ENCODE data around the gene STAM2. TPM values are rescaled to one million over a fixed set of nuclear protein-coding genes. Genes with fewer than 3 reads are reported as not detected.

The STAM2 gene
- total and polyA plus RNA-seq, 2 of the 13 experiments (the other 11 are each of a cell fraction or from before 2014, with no cell fraction given), result 14.7 to 24.1 TPM

- H3K27me3 ChIP-seq (ENCODE audit: control insufficient read depth in 1 of 2, insufficient read depth in 2 of 2, low read length in 2 of 2), result 0 out of 5 replicates have a peak, but pooled peaks cover 0 to 6% of the 10 kb centered on the region in 2 experiments
- POLR2A ChIA-PET, result no interaction called here
These were observed 25.9 kb upstream of the STAM2 start for GRCh38 chr2:152201466-152201830.

More at GRCh38 chr2:152201466-152201830, 25.9 kb upstream of the STAM2 start:
- no peaks in the 10 kb centered on the region for H3K9me3 ChIP-seq (ENCODE audit: low read length)
- CTCF ChIA-PET (ENCODE audit: low intra/inter-chr PET ratio, low total read pairs), result no interaction called here
- no peaks in the 10 kb centered on the region for H4K20me1 ChIP-seq (ENCODE audit: insufficient read depth, low read length)
- in situ Hi-C loops (cut with HindIII; ENCODE audit: extremely low pct_ligation_motif_present, low pct_unique_long_range_greater_than_20kb) (no loop called here), intact Hi-C loops (cut with micrococcal nuclease; ENCODE audit: unreplicated experiment) (no loop called here)
- no peak overlapping the region for H3K4me3 ChIP-seq (replicated peaks in 1 of 3; ENCODE audit: insufficient read depth in 1 of 3, low read depth in 2 of 3, low read length in 3 of 3)
- no peak overlapping the region for H3K4me2 ChIP-seq (ENCODE audit: low read depth, low read length)
- no peaks in the 10 kb centered on the region for H3K79me2 ChIP-seq (ENCODE audit: insufficient read depth, low read length)
- no peak overlapping the region for H3K9ac ChIP-seq (ENCODE audit: insufficient read depth, low read depth, low read length)
- TF ChIP-seq ZNF747 (CRISPR knock-in tag; IDR thresholded peaks at IDR 0.05; ENCODE audit: borderline replicate concordance) (no peak), ZNF841 (CRISPR knock-in tag; IDR thresholded peaks at IDR 0.05; ENCODE audit: borderline replicate concordance) (no peak), ZNF792 (CRISPR knock-in tag; IDR thresholded peaks at IDR 0.05) (no peak), ATF7 (IDR thresholded peaks at IDR 0.05) (no peak), ATF7 (CRISPR knock-in tag; IDR thresholded peaks at IDR 0.05) (no peak), MEF2D (CRISPR knock-in tag; IDR thresholded peaks at IDR 0.05) (no peak), RORA (CRISPR knock-in tag; IDR thresholded peaks at IDR 0.05) (no peak), ARID3A (IDR thresholded peaks at IDR 0.05; ENCODE audit: low read depth, low read length) (no peak), ZNF83 (CRISPR knock-in tag; IDR thresholded peaks at IDR 0.05; ENCODE audit: borderline replicate concordance) (no peak), ZNF607 (CRISPR knock-in tag; IDR thresholded peaks at IDR 0.05; ENCODE audit: borderline replicate concordance) (no peak), ETS1 (CRISPR knock-in tag; IDR thresholded peaks at IDR 0.05) (no peak), ZNF776 (CRISPR knock-in tag; IDR thresholded peaks at IDR 0.05) (no peak), ZNF513 (CRISPR knock-in tag; conservative IDR thresholded peaks at IDR 0.05) (no peak), NFKB2 (CRISPR knock-in tag; IDR thresholded peaks at IDR 0.05; ENCODE audit: borderline replicate concordance) (no peak), DPF2 (CRISPR knock-in tag; IDR thresholded peaks at IDR 0.05; ENCODE audit: borderline replicate concordance, low read depth) (no peak), ZNF326 (CRISPR knock-in tag; IDR thresholded peaks at IDR 0.05; ENCODE audit: borderline replicate concordance) (no peak)
- TF ChIP-seq, protein P1, sequence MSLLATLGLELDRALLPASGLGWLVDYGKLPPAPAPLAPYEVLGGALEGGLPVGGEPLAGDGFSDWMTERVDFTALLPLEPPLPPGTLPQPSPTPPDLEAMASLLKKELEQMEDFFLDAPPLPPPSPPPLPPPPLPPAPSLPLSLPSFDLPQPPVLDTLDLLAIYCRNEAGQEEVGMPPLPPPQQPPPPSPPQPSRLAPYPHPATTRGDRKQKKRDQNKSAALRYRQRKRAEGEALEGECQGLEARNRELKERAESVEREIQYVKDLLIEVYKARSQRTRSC (CRISPR knock-in tag; IDR thresholded peaks at IDR 0.05; ENCODE audit: low read depth), result no peak
- TF ChIP-seq, protein P2, sequence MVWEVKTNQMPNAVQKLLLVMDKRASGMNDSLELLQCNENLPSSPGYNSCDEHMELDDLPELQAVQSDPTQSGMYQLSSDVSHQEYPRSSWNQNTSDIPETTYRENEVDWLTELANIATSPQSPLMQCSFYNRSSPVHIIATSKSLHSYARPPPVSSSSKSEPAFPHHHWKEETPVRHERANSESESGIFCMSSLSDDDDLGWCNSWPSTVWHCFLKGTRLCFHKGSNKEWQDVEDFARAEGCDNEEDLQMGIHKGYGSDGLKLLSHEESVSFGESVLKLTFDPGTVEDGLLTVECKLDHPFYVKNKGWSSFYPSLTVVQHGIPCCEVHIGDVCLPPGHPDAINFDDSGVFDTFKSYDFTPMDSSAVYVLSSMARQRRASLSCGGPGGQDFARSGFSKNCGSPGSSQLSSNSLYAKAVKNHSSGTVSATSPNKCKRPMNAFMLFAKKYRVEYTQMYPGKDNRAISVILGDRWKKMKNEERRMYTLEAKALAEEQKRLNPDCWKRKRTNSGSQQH (CRISPR knock-in tag; IDR thresholded peaks at IDR 0.05; ENCODE audit: low read depth), result no peak
- 61% methylated on average over 2 of the region's 2 CpGs for WGBS (ENCODE audit: low lambda C conversion rate)
- H3K4me1 ChIP-seq (ENCODE audit: insufficient read depth, low read length), result peaks cover 14% of the 10 kb centered on the region
- H3K36me3 ChIP-seq (replicated peaks in 1 of 2; ENCODE audit: control insufficient read depth in 1 of 2, insufficient read depth in 2 of 2, low read length in 2 of 2), result no peaks in the 10 kb centered on the region
- ATAC-seq, result no peak
- no peak for FAIRE-seq
- DNase-seq (ENCODE audit: low spot score), result no peak
- no peak overlapping the region for H2AFZ ChIP-seq (ENCODE audit: low read length)
- BruUV-seq (replicated peaks), result no TSS peak
- no peak overlapping the region for H3K27ac ChIP-seq (ENCODE audit: extremely low read length, insufficient read depth, low read length)
